GM12878 (cell line): ENCODE measurements around the gene EPB41. TPM values are rescaled to one million over a fixed set of nuclear protein-coding genes. Genes with fewer than 3 reads are reported as not detected.

Source experiments
- ATAC-seq: fragments of 200-7000 bp; cut with Tn5 transposase; 3 replicates; pipeline ENCODE4 v1.9.1; 2020; ENCODE audit warnings: mild to moderate bottlenecking, moderate library complexity
- BruUV-seq: library from RNA; stranded (reverse); fragments of 400-500 nt; replicated peaks from 2 replicates; lab custom pipeline; 2021; lab: Mats Ljungman, UMichigan
- CTCF ChIA-PET: fragments of 300-600 bp; sonication (Branson Sonifier 250); formaldehyde crosslinking; extraction: SDS; loops from one replicate; lab custom pipeline; 2021; ENCODE audit warnings: inconsistent platforms; lab: Yijun Ruan, JAX
- POLR2A ChIA-PET: fragments of 350-600 bp; formaldehyde crosslinking; extraction: SDS; loops from one replicate; lab custom pipeline; 2021; ENCODE audit warnings: inconsistent platforms; lab: Charles Lee
- RAD21 ChIA-PET: fragments of 300-600 bp; sonication (Branson Sonifier 250); formaldehyde crosslinking; loops from one replicate; lab custom pipeline; 2023; ENCODE audit warnings: antibody characterized with exemption; ENCODE audit not compliant: unreplicated experiment; lab: Charles Lee
- SMC1A ChIA-PET: fragments of 300-600 bp; sonication (Branson Sonifier 250); formaldehyde crosslinking; loops from one replicate; lab custom pipeline; 2023; ENCODE audit not compliant: unreplicated experiment, uncharacterized antibody; lab: Charles Lee
- DNase-seq: peaks from one replicate; pipeline ENCODE4 v3.0.0-alpha.2; 2011; ENCODE audit warnings: low read depth, low spot score
- FAIRE-seq: peaks from 3 replicates; lab custom pipeline; 2011; peaks lifted over from hg19 to GRCh38; lab: Jason Lieb, UNC
- H2AFZ ChIP-seq: 2 replicates; pipeline ENCODE4 v1.6.0; 2011; ENCODE audit warnings: low read depth, low read length, control low read depth; ENCODE audit not compliant: control insufficient read depth
- H3K27ac ChIP-seq: 2 replicates; pipeline ENCODE4 v1.5.1; 2011; ENCODE audit warnings: control low read depth; ENCODE audit not compliant: control insufficient read depth, insufficient read depth
- H3K27me3 ChIP-seq, 2 experiments: replicated peaks in 1 of 2; 2 replicates each; pipeline versions ENCODE4 v1.6.0 to v1.6.1; 2011; ENCODE audit warnings: low read length in 1 of 2; ENCODE audit not compliant: control insufficient read depth in 2 of 2, insufficient read depth in 2 of 2
- H3K36me3 ChIP-seq, 2 experiments: 2 replicates each; pipeline ENCODE4 v1.5.1; 2011; ENCODE audit warnings: low read length in 1 of 2; ENCODE audit not compliant: control insufficient read depth in 2 of 2, insufficient read depth in 2 of 2
- H3K4me1 ChIP-seq: 2 replicates; pipeline ENCODE4 v1.6.1; 2011; ENCODE audit warnings: mild to moderate bottlenecking, low read length, moderate library complexity, mixed read lengths; ENCODE audit not compliant: control insufficient read depth, insufficient read depth
- H3K4me2 ChIP-seq: 2 replicates; pipeline ENCODE4 v1.6.0; 2011; ENCODE audit warnings: control low read depth; ENCODE audit not compliant: control insufficient read depth, insufficient read depth
- H3K4me3 ChIP-seq: fragments of 200-600 bp; sonication (generic); 2 replicates; pipeline ENCODE4 v1.5.1; 2016
- H3K79me2 ChIP-seq: 2 replicates; pipeline ENCODE4 v1.6.0; 2011; ENCODE audit warnings: low read length; ENCODE audit not compliant: control insufficient read depth, insufficient read depth
- H3K9ac ChIP-seq: 2 replicates; pipeline ENCODE4 v1.8.0; 2011; ENCODE audit warnings: low read length, control low read depth, mixed read lengths; ENCODE audit not compliant: control insufficient read depth, insufficient read depth
- H3K9me3 ChIP-seq: replicated peaks from 3 replicates; pipeline ENCODE4 v1.5.1; 2011; ENCODE audit warnings: mild to moderate bottlenecking, low read length; ENCODE audit not compliant: control insufficient read depth, insufficient read depth
- H4K20me1 ChIP-seq: 2 replicates; pipeline ENCODE4 v1.6.0; 2011; ENCODE audit not compliant: control insufficient read depth, insufficient read depth
- ATF2 ChIP-seq: IDR thresholded peaks from 2 replicates; pipeline ENCODE4 v1.6.1; 2012; ENCODE audit warnings: low read length, inconsistent platforms
- CBFB ChIP-seq: IDR thresholded peaks from 2 replicates; pipeline ENCODE4 v1.6.1; 2016; ENCODE audit warnings: antibody characterized with exemption, low read depth
- CREB1 ChIP-seq: IDR thresholded peaks from 2 replicates; pipeline ENCODE4 v1.6.1; 2012; ENCODE audit warnings: low read depth, mild to moderate bottlenecking, inconsistent platforms
- DPF2 ChIP-seq: fragments of 450-650 bp; IDR thresholded peaks from 2 replicates; pipeline ENCODE4 v1.6.1; 2017; ENCODE audit warnings: mild to moderate bottlenecking
- FOS ChIP-seq: IDR thresholded peaks from 3 replicates; pipeline ENCODE4 v1.6.1; 2011; ENCODE audit warnings: borderline replicate concordance; ENCODE audit not compliant: insufficient read length; ENCODE audit errors: extremely low read depth
- FOXK2 ChIP-seq: fragments of 450-650 bp; IDR thresholded peaks from 2 replicates; pipeline ENCODE4 v1.6.1; 2017; ENCODE audit warnings: mild to moderate bottlenecking, moderate library complexity
- FOXM1 ChIP-seq: IDR thresholded peaks from 2 replicates; pipeline ENCODE4 v1.6.1; 2012; ENCODE audit warnings: low read depth, mild to moderate bottlenecking, inconsistent platforms, low read length, moderate library complexity
- IRF3 ChIP-seq: fragments of 450-650 bp; IDR thresholded peaks from 2 replicates; pipeline ENCODE4 v1.6.1; 2014; ENCODE audit warnings: mild to moderate bottlenecking
- MEF2A ChIP-seq: IDR thresholded peaks from 2 replicates; pipeline ENCODE4 v1.6.1; 2011; ENCODE audit warnings: low read depth, mild to moderate bottlenecking, low read length, moderate library complexity; ENCODE audit not compliant: insufficient read depth
- MYC ChIP-seq: IDR thresholded peaks from 2 replicates; pipeline ENCODE4 v1.6.1; 2011; ENCODE audit warnings: mild to moderate bottlenecking, low read length, moderate library complexity, inconsistent platforms; ENCODE audit not compliant: insufficient read depth, insufficient replicate concordance, insufficient read length, severe bottlenecking
- NFIC ChIP-seq: IDR thresholded peaks from 2 replicates; pipeline ENCODE4 v1.6.1; 2012; ENCODE audit warnings: low read depth, mild to moderate bottlenecking, inconsistent platforms, low read length, moderate library complexity
- RFX5 ChIP-seq: IDR thresholded peaks from 2 replicates; pipeline ENCODE4 v1.6.1; 2011; ENCODE audit warnings: low read depth, low read length, improper control_type of control experiment
- SIX5 ChIP-seq: IDR thresholded peaks from 2 replicates; pipeline ENCODE4 v1.6.1; 2011; ENCODE audit warnings: mild to moderate bottlenecking, low read depth, low read length, moderate library complexity; ENCODE audit not compliant: severe bottlenecking
- SMAD5 ChIP-seq: IDR thresholded peaks from 2 replicates; pipeline ENCODE4 v1.6.1; 2016; ENCODE audit warnings: antibody characterized with exemption, low read depth
- SMARCA5 ChIP-seq: fragments of 450-650 bp; IDR thresholded peaks from 2 replicates; pipeline ENCODE4 v1.6.1; 2017; ENCODE audit warnings: mild to moderate bottlenecking
- SREBF2 ChIP-seq: IDR thresholded peaks from 2 replicates; pipeline ENCODE4 v1.6.1; 2012; ENCODE audit warnings: mild to moderate bottlenecking, low read length
- WGBS: methylation state at CpG from one replicate; pipeline ENCODE4 v1.1.6; 2016; ENCODE audit warnings: low lambda C conversion rate; ENCODE audit not compliant: insufficient replicate concordance, insufficient coverage; ENCODE audit errors: missing lambda C conversion rate; 5-methylcytosine and 5-hydroxymethylcytosine counted together
- in situ Hi-C: fragments of 300-500 bp; cut with MboI; formaldehyde crosslinking; loops from 9 replicates; pipeline ENCODE4 v1.14.3; 2018; ENCODE audit warnings: mixed read lengths
- intact Hi-C: fragments of 100-400 bp; cut with micrococcal nuclease; formaldehyde crosslinking; loops from one replicate; pipeline ENCODE4 v1.14.2; 2022; ENCODE audit not compliant: unreplicated experiment
- polyA plus RNA-seq, 11 experiments: library from polyadenylated mRNA; depleted of rRNA in 4 of 11; unstranded in 6 of 11; stranded (reverse) in 5 of 11; fragments of >200 nt; fragmentation: Nextera tagmentation in 4 of 11; fragmentation: Illumina TruSeq in 1 of 11; extraction: Ambion mirVana in 4 of 11; extraction: Trizol in 1 of 11; gene quantifications; 1 replicate in 1 of 11; 2 replicates in 10 of 11; pipeline versions ENCODE4 v1.2.1 to v1.2.3, GENCODE V29; 2011 to 2016; ENCODE audit warnings: inconsistent platforms in 2 of 11, missing spikeins in 2 of 11, low read depth in 1 of 11
- total RNA-seq, 4 experiments: library from RNA; depleted of rRNA in 3 of 4; stranded (reverse); fragments of >200 nt in 3 of 4; fragmentation: Illumina TruSeq in 1 of 4; extraction: Trizol in 1 of 4; gene quantifications; 2 replicates each; pipeline versions ENCODE4 v1.2.1 to v1.2.3, GENCODE V29; 2013 to 2021

Gene EPB41
- total and polyA plus RNA-seq, 10 of the 15 experiments (the other 5 are each of a cell fraction or from before 2014, with no cell fraction given): 1.1 to 77.6 (median 58.8) TPM

GRCh38 chr1:29156543-29157268 lies 242.3 kb downstream of the EPB41 start:
- H2AFZ ChIP-seq: no peak overlapping the region
- in situ Hi-C loops (no loop called here), intact Hi-C loops (no loop called here)
- H3K9me3 ChIP-seq: no peaks in the 10 kb centered on the region
- ChIA-PET POLR2A (interaction anchor here (0.6 to 2.6 kb wide), 3 partner anchors 11 to 32 kb away, joined by 4 to 7 read pairs (median 5); partner anchors contain the start of gene SRSF4), SMC1A (interaction anchor here (2.0 kb wide), 1 partner anchor 46 kb away, joined by 7 read pairs; no protein-coding TSS in a partner anchor), RAD21 (no interaction called here), CTCF (interaction anchor here (2.9 kb wide), 1 partner anchor 45 kb away, joined by 10 read pairs; no protein-coding TSS in a partner anchor)
- FAIRE-seq (no peak), DNase-seq (no peak), ATAC-seq (no peak)
- H3K4me2 ChIP-seq: no peak overlapping the region
- 91% methylated on average over 10 of the region's 10 CpGs for WGBS
- H3K79me2 ChIP-seq: peaks cover 2% of the 10 kb centered on the region
- no peak overlapping the region for H3K4me3 ChIP-seq
- H3K27me3 ChIP-seq: no peaks in the 10 kb centered on the region
- H3K4me1 ChIP-seq: no peaks in the 10 kb centered on the region
- no TSS peak for BruUV-seq
- 0 out of 2 replicates have a peak, but pooled peaks cover 2% of the 10 kb centered on the region for H4K20me1 ChIP-seq
- no peak for TF ChIP-seq NFIC
- H3K36me3 ChIP-seq: peaks cover 23 to 50% of the 10 kb centered on the region in 2 experiments
- no peak overlapping the region for H3K27ac ChIP-seq
- no peak overlapping the region for H3K9ac ChIP-seq

- no TSS peak for BruUV-seq
- ChIA-PET POLR2A (interaction anchor here (2.6 kb wide), 1 partner anchor 25 kb away, joined by 7 read pairs; the partner anchor contains the start of gene SRSF4), RAD21 (no interaction called here), SMC1A (interaction anchor here (2.0 kb wide), 1 partner anchor 45 kb away, joined by 7 read pairs; no protein-coding TSS in a partner anchor), CTCF (interaction anchor here (2.9 kb wide), 1 partner anchor 45 kb away, joined by 10 read pairs; no protein-coding TSS in a partner anchor)
- no peak for DNase-seq
- WGBS: 97% methylated on average over 3 of the region's 3 CpGs
- H3K27ac ChIP-seq: no peak overlapping the region
- H3K9me3 ChIP-seq: no peaks in the 10 kb centered on the region
- no peak overlapping the region for H3K4me2 ChIP-seq
- H4K20me1 ChIP-seq: 0 out of 2 replicates have a peak, but pooled peaks cover 2% of the 10 kb centered on the region
- no peak overlapping the region for H2AFZ ChIP-seq
- intact Hi-C loops (no loop called here), in situ Hi-C loops (no loop called here)
- no peak for ATAC-seq
- H3K79me2 ChIP-seq: peaks cover 2% of the 10 kb centered on the region
- no peaks in the 10 kb centered on the region for H3K4me1 ChIP-seq
- H3K27me3 ChIP-seq: no peaks in the 10 kb centered on the region
- H3K4me3 ChIP-seq: no peak overlapping the region
- peaks cover 20 to 46% of the 10 kb centered on the region in 2 experiments for H3K36me3 ChIP-seq
- no peak overlapping the region for H3K9ac ChIP-seq
- no peak for FAIRE-seq
- no peak for TF ChIP-seq CREB1
- TF ChIP-seq DPF2: no peak
- no peak for TF ChIP-seq SMARCA5
- no peak for TF ChIP-seq RFX5
- no peak for TF ChIP-seq FOXM1
- TF ChIP-seq FOS: no peak
- TF ChIP-seq SREBF2: no peak
- no peak for TF ChIP-seq CBFB
- TF ChIP-seq FOXK2: no peak
- TF ChIP-seq IRF3: no peak
- TF ChIP-seq ATF2: no peak
- no peak for TF ChIP-seq SMAD5
- no peak for TF ChIP-seq SIX5
- TF ChIP-seq MYC: no peak
- TF ChIP-seq MEF2A: no peak
Observed at GRCh38 chr1:29157269-29157601, 242.9 kb downstream of the EPB41 start.
